ENCODE data around the gene CRYM.
"Not testable (repeated sequence)": the region's sequence is repeated elsewhere in the genome, so short reads cannot be mapped to it uniquely, and the experiment has no call there.

The CRYM gene

GRCh38 chr16:21248179-21248578 is 29.9 kb downstream of the CRYM start:
- not testable (repeated sequence) for DNase-seq (ENCODE audit: low spot score); FAIRE-seq

- FAIRE-seq (no peak), DNase-seq (ENCODE audit: low spot score) (no peak)
Observed at GRCh38 chr16:21244518-21245215, 33.4 kb downstream of the CRYM start.

GRCh38 chr16:21242756-21243155 is 35.3 kb downstream of the CRYM start:
- DNase-seq (ENCODE audit: low spot score) (no peak), FAIRE-seq (no peak)

- DNase-seq (ENCODE audit: low spot score) (no peak), FAIRE-seq (no peak)
Observed at GRCh38 chr16:21239646-21240045, 38.4 kb downstream of the CRYM start.

GRCh38 chr16:21236831-21237230 is 41.3 kb downstream of the CRYM start:
- no peak for DNase-seq (ENCODE audit: low spot score)
- FAIRE-seq: no peak

GRCh38 chr16:21235199-21235585 is 42.9 kb downstream of the CRYM start:
- FAIRE-seq: no peak
- DNase-seq (ENCODE audit: low spot score): no peak

- no peak for DNase-seq (ENCODE audit: low spot score)
- FAIRE-seq: no peak
Observed at GRCh38 chr16:21233521-21234150, 44.5 kb downstream of the CRYM start, which contains the start of gene ANKS4B. ANKS4B (plus strand) TSS chr16:21233699; CDS start chr16:21233738, 39 bp downstream.

- no peak for DNase-seq (ENCODE audit: low spot score)
- no peak for FAIRE-seq
Observed at GRCh38 chr16:21233045-21233520, 45.0 kb downstream of the CRYM start.

- no peak for DNase-seq (ENCODE audit: low spot score)
- FAIRE-seq: no peak
Observed at GRCh38 chr16:21228361-21228872, 49.7 kb downstream of the CRYM start.

- DNase-seq (ENCODE audit: low spot score) (no peak), FAIRE-seq (no peak)
Observed at GRCh38 chr16:21227866-21228265, 50.2 kb downstream of the CRYM start.

GRCh38 chr16:21226749-21227148 is 51.3 kb downstream of the CRYM start:
- no peak for DNase-seq (ENCODE audit: low spot score)
- no peak for FAIRE-seq

- DNase-seq (ENCODE audit: low spot score) (no peak), FAIRE-seq (no peak)
Observed at GRCh38 chr16:21224800-21225199, 53.3 kb downstream of the CRYM start.

- DNase-seq (ENCODE audit: low spot score): no peak
- no peak for FAIRE-seq
Observed at GRCh38 chr16:21223787-21224186, 54.3 kb downstream of the CRYM start.

- no peak for FAIRE-seq
- no peak for DNase-seq (ENCODE audit: low spot score)
Observed at GRCh38 chr16:21222495-21223337, 55.4 kb downstream of the CRYM start.

- DNase-seq (ENCODE audit: low spot score) (no peak), FAIRE-seq (no peak)
Observed at GRCh38 chr16:21219551-21219950, 58.5 kb downstream of the CRYM start.

- DNase-seq (ENCODE audit: low spot score): no peak
- no peak for FAIRE-seq
Observed at GRCh38 chr16:21218153-21218552, 59.9 kb downstream of the CRYM start.

- no peak for FAIRE-seq
- no peak for DNase-seq (ENCODE audit: low spot score)
Observed at GRCh38 chr16:21217121-21217520, 61.0 kb downstream of the CRYM start.

- DNase-seq (ENCODE audit: low spot score): no peak
Observed at GRCh38 chr16:21214086-21214485, 64.0 kb downstream of the CRYM start.

GRCh38 chr16:21211486-21211885 is 66.6 kb downstream of the CRYM start, which contains the start of gene ZP2:
ZP2 (minus strand) TSS chr16:21211574; CDS start chr16:21211547, 27 bp downstream.
- no peak for DNase-seq (ENCODE audit: low spot score)
- FAIRE-seq: no peak

More at GRCh38 chr16:21214086-21214485, 64.0 kb downstream of the CRYM start:
- FAIRE-seq: no peak
